ENCODE data around the gene GRIK4. TPM values are rescaled to one million over a fixed set of nuclear protein-coding genes. Genes with fewer than 3 reads are reported as not detected.

The GRIK4 gene
- total and polyA plus RNA-seq, 4 donors: 0.41 to 4.9 (median 1.7) TPM

DNA sequence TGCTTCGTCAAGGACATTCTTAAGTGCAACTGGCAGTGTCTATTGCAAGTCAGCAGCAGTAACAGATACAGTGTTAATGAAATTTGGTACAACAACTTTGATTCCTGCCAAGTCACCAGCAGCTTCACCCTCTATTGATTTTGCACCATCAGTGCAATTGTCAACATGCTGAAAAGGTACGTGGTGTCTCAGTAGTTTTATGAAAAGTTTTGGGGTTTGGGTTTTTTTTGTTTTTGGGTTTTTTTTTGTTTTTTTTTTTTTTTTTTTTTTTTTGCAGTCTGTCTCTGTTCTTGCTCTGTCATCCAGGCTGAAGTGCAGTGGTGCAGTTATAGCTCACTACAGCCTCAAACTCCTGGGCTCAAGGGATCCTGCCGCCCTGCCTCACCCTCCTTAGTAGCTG is 19.1 kb upstream of the GRIK4 start:
- no peaks in the 10 kb centered on the region for H3K4me1 ChIP-seq (ENCODE audit: control insufficient read depth in 5 of 5, insufficient read depth in 5 of 5, low read length in 5 of 5)
- peaks cover 0 to 3% (median 3%) of the 10 kb centered on the region in 4 donors for H3K36me3 ChIP-seq (ENCODE audit: control insufficient read depth in 4 of 4, insufficient read depth in 4 of 4, low read length in 4 of 4)
- no peak overlapping the region for H3K4me3 ChIP-seq
- no peak overlapping the region for H3K27ac ChIP-seq (ENCODE audit: low read depth in 1 of 2, low read length in 1 of 2)
- no peaks in the 10 kb centered on the region for H3K9me3 ChIP-seq (ENCODE audit: control insufficient read depth in 4 of 4, insufficient read depth in 3 of 4, low read length in 3 of 4)
- TF ChIP-seq, protein P1, sequence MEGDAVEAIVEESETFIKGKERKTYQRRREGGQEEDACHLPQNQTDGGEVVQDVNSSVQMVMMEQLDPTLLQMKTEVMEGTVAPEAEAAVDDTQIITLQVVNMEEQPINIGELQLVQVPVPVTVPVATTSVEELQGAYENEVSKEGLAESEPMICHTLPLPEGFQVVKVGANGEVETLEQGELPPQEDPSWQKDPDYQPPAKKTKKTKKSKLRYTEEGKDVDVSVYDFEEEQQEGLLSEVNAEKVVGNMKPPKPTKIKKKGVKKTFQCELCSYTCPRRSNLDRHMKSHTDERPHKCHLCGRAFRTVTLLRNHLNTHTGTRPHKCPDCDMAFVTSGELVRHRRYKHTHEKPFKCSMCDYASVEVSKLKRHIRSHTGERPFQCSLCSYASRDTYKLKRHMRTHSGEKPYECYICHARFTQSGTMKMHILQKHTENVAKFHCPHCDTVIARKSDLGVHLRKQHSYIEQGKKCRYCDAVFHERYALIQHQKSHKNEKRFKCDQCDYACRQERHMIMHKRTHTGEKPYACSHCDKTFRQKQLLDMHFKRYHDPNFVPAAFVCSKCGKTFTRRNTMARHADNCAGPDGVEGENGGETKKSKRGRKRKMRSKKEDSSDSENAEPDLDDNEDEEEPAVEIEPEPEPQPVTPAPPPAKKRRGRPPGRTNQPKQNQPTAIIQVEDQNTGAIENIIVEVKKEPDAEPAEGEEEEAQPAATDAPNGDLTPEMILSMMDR (IDR thresholded peaks at IDR 0.05; ENCODE audit: control extremely low read depth, extremely low read depth): no peak
- DNase-seq (no peak), ATAC-seq (ENCODE audit: insufficient read depth, low FRiP score) (no peak)
- H3K9ac ChIP-seq (ENCODE audit: insufficient read depth in 1 of 2, low read length in 2 of 2): no peak overlapping the region
- WGBS, 2 donors: 64 to 77% methylated on average over 3 of the region's 3 CpGs
- no peaks in the 10 kb centered on the region for H3K27me3 ChIP-seq (ENCODE audit: control insufficient read depth in 3 of 3, insufficient read depth in 3 of 3, low read length in 2 of 3)

DNA sequence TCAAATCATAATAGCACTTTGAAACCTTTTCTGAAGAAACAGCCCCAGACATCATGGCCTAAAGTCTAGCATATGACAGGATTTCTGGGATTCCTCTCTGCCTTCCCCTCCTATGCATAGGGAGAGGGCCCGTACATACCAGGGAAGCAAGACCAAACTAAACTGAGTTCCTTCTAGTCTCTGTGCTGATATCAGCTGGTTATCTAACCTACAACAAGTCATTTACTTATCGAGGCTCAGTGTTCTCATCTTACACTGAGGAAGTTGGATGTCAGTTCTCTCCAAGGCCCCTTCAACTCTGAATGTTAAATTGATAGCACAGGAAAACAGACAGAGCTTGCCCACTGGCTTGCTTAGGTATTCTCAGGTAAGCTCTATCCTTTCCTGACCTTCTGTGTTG is 17.0 kb upstream of the GRIK4 start:
- Histone ChIP-seq H3K4me3 (no peak overlapping the region), H3K9ac (ENCODE audit: insufficient read depth in 1 of 2, low read length in 2 of 2) (no peak overlapping the region), H3K27ac (ENCODE audit: low read depth in 1 of 2, low read length in 1 of 2) (no peak overlapping the region), H3K27me3 (ENCODE audit: control insufficient read depth in 3 of 3, insufficient read depth in 3 of 3, low read length in 2 of 3) (peaks cover 0 to 4% (median 0%) of the 10 kb centered on the region in 3 donors), H3K36me3 (ENCODE audit: control insufficient read depth in 4 of 4, insufficient read depth in 4 of 4, low read length in 4 of 4) (peaks cover 0 to 3% (median under 1%) of the 10 kb centered on the region in 4 donors), H3K9me3 (ENCODE audit: control insufficient read depth in 4 of 4, insufficient read depth in 3 of 4, low read length in 3 of 4) (no peaks in the 10 kb centered on the region), H3K4me1 (ENCODE audit: control insufficient read depth in 5 of 5, insufficient read depth in 5 of 5, low read length in 5 of 5) (peaks cover 0 to 5% (median 0%) of the 10 kb centered on the region in 5 donors)
- TF ChIP-seq, protein P1 (IDR thresholded peaks at IDR 0.05; ENCODE audit: control extremely low read depth, extremely low read depth): no peak
- ATAC-seq (ENCODE audit: insufficient read depth, low FRiP score) (no peak), DNase-seq (no peak)
- 50 to 52% methylated on average over 2 of the region's 2 CpGs for WGBS, 2 donors

DNA sequence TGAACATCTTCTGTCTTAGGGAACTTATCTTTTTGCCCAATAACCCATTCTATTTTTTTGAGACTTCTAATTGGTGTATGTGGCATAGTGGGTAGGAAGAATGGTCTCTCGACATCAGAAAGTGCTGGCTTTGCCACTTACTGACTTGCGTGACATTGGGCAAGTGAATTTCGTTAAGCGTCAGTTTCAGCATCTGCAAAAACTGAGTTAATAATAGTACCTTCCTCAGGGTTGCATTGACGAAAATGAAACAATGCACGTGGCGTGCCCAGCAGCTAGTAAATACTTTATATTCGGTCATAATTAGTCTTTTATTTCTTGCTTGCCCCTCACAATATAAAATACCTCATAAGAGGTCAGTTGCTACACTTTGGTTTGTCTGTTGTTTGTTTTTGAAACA is 12.5 kb upstream of the GRIK4 start:
- no peak overlapping the region for H3K27ac ChIP-seq (ENCODE audit: low read depth in 1 of 2, low read length in 1 of 2)
- no peak overlapping the region for H3K9ac ChIP-seq (ENCODE audit: insufficient read depth in 1 of 2, low read length in 2 of 2)
- H3K36me3 ChIP-seq (ENCODE audit: control insufficient read depth in 4 of 4, insufficient read depth in 4 of 4, low read length in 4 of 4): no peaks in the 10 kb centered on the region
- H3K4me3 ChIP-seq: no peak overlapping the region
- DNase-seq (no peak), ATAC-seq (ENCODE audit: insufficient read depth, low FRiP score) (no peak)
- H3K4me1 ChIP-seq (ENCODE audit: control insufficient read depth in 5 of 5, insufficient read depth in 5 of 5, low read length in 5 of 5): peaks cover 0 to 5% (median 0%) of the 10 kb centered on the region in 5 donors
- H3K9me3 ChIP-seq (ENCODE audit: control insufficient read depth in 4 of 4, insufficient read depth in 3 of 4, low read length in 3 of 4): no peaks in the 10 kb centered on the region
- 88 to 92% methylated on average over 8 of the region's 8 CpGs for WGBS, 2 donors
- TF ChIP-seq, protein P1 (IDR thresholded peaks at IDR 0.05; ENCODE audit: control extremely low read depth, extremely low read depth): no peak
- peaks cover 0 to 20% (median 0%) of the 10 kb centered on the region in 3 donors for H3K27me3 ChIP-seq (ENCODE audit: control insufficient read depth in 3 of 3, insufficient read depth in 3 of 3, low read length in 2 of 3)

GRCh38 chr11:120499859-120500258 is 11.7 kb upstream of the GRIK4 start:
- no peak for DNase-seq
- no peak overlapping the region for H3K4me3 ChIP-seq
- TF ChIP-seq, protein P1 (IDR thresholded peaks at IDR 0.05; ENCODE audit: control extremely low read depth, extremely low read depth): no peak
- peaks cover 0 to 5% (median 3%) of the 10 kb centered on the region in 5 donors for H3K4me1 ChIP-seq (ENCODE audit: control insufficient read depth in 5 of 5, insufficient read depth in 5 of 5, low read length in 5 of 5)
- H3K9me3 ChIP-seq (ENCODE audit: control insufficient read depth in 4 of 4, insufficient read depth in 3 of 4, low read length in 3 of 4): no peaks in the 10 kb centered on the region
- H3K36me3 ChIP-seq (ENCODE audit: control insufficient read depth in 4 of 4, insufficient read depth in 4 of 4, low read length in 4 of 4): no peaks in the 10 kb centered on the region
- ATAC-seq (ENCODE audit: insufficient read depth, low FRiP score): no peak
- H3K27ac ChIP-seq (ENCODE audit: low read depth in 1 of 2, low read length in 1 of 2): no peak overlapping the region
- WGBS, 2 donors: 72% methylated on average over 5 of the region's 5 CpGs
- no peak overlapping the region for H3K9ac ChIP-seq (ENCODE audit: insufficient read depth in 1 of 2, low read length in 2 of 2)
- H3K27me3 ChIP-seq (ENCODE audit: control insufficient read depth in 3 of 3, insufficient read depth in 3 of 3, low read length in 2 of 3): peaks cover 0 to 20% (median 0%) of the 10 kb centered on the region in 3 donors

Data from lung (tissue), 12 donors.